HEK293T (cell line): ENCODE measurements around the gene BIN1.

Source experiments
- SUZ12 ChIP-seq: fragments of 450-650 bp; IDR thresholded peaks from 2 replicates; pipeline ENCODE4 v1.6.1; 2016; ENCODE audit warnings: mild to moderate bottlenecking
- ZNF384 ChIP-seq: fragments of 450-650 bp; IDR thresholded peaks from 2 replicates; pipeline ENCODE4 v1.6.1; 2016

GRCh38 chr2:127063701-127064590 is 43.0 kb downstream of the BIN1 start:
- TF ChIP-seq ZNF384 = no peak
- TF ChIP-seq SUZ12 = no peak
